ENCODE data around the gene EPOP. TPM values are rescaled to one million over a fixed set of nuclear protein-coding genes. Genes with fewer than 3 reads are reported as not detected.

The EPOP gene
- total RNA-seq, 4 donors from 2014 or later = 1.8 to 3.2 (median 2.8) TPM

DNA sequence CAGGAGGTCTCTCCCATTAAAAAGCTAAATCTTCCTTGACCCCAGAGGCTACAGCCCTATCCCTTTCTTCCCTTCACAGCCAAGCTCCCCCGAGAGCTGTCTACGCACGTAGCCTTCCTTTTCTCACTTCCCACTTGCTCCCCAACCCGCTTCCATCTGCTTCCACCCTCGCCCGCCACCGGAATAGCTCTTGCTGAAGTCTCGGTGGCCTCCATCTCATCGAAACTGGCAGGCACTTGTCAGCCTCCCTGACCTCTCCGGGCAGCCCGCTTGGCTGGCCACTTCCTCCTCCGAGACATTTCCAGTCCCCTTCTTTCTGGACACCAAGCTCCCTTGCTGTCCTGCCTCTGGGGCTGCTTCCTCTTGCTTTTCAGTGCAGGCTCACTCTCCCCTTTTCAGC lies 10.7 kb upstream of the EPOP start:
- WGBS, 2 donors = 77 to 81% methylated on average over 12 of the region's 12 CpGs
- H3K4me1 ChIP-seq = no peaks in the 10 kb centered on the region
- no peaks in the 10 kb centered on the region for H3K27me3 ChIP-seq
- TF ChIP-seq, protein P1, sequence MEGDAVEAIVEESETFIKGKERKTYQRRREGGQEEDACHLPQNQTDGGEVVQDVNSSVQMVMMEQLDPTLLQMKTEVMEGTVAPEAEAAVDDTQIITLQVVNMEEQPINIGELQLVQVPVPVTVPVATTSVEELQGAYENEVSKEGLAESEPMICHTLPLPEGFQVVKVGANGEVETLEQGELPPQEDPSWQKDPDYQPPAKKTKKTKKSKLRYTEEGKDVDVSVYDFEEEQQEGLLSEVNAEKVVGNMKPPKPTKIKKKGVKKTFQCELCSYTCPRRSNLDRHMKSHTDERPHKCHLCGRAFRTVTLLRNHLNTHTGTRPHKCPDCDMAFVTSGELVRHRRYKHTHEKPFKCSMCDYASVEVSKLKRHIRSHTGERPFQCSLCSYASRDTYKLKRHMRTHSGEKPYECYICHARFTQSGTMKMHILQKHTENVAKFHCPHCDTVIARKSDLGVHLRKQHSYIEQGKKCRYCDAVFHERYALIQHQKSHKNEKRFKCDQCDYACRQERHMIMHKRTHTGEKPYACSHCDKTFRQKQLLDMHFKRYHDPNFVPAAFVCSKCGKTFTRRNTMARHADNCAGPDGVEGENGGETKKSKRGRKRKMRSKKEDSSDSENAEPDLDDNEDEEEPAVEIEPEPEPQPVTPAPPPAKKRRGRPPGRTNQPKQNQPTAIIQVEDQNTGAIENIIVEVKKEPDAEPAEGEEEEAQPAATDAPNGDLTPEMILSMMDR (IDR thresholded peaks at IDR 0.05) = no peak
- no peaks in the 10 kb centered on the region for H3K9me3 ChIP-seq
- intact Hi-C loops (cut with DNase I) = no loop called here
- no peak overlapping the region for H3K4me3 ChIP-seq
- H3K27ac ChIP-seq = no peak overlapping the region
- no peak for DNase-seq
- no peaks in the 10 kb centered on the region for H3K36me3 ChIP-seq

DNA sequence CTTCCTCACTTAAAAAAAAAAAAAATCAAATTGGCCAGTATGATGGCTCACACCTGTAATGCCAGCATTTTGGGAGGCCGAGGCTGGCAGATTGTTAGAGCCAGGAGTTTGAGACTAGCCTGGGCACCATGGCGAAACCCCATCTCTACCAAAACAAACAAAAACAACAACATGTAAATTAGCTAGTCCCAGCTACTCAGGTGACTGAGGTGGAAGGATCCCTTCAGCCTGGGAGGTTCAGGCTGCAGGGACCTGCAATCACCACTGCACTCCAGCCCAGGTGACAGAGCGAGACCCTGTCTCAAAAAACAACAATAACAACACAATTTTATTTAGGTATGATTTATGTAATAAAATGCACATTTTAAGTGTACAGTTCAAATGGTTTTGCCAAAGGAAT lies 6.3 kb upstream of the EPOP start:
- peaks cover 0 to 2% (median 0%) of the 10 kb centered on the region in 4 donors for H3K27me3 ChIP-seq
- intact Hi-C loops (cut with DNase I) = no loop called here
- H3K4me3 ChIP-seq = no peak overlapping the region
- no peak for DNase-seq
- TF ChIP-seq, protein P1 (IDR thresholded peaks at IDR 0.05) = no peak
- TF ChIP-seq POLR2A (IDR thresholded peaks at IDR 0.05) = no peak
- H3K27ac ChIP-seq = no peak overlapping the region
- H3K9me3 ChIP-seq = no peaks in the 10 kb centered on the region
- no peaks in the 10 kb centered on the region for H3K36me3 ChIP-seq
- 81 to 84% methylated on average over 3 of the region's 3 CpGs for whole genome bisulfite sequencing, 2 donors
- peaks cover 3 to 17% (median 3%) of the 10 kb centered on the region in 3 donors for H3K4me1 ChIP-seq

DNA sequence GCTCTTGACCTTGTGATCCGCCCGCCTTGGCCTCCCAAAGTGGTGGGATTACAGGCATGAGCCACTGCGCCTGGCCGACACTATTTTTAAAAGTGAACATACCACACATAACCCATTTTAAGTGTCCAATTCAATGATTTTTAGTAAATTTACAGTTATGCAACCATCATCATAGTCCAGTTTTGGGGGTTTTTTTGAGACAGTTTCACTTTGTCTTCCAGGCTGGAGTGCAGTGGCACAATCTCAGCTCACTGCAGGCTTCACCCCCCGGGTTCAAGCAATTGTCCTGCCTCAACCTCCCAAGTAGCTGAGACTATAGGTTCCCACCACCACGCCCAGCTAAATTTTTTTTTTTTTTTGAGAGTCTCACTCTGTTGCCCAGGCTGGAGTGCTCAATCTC lies 3.1 kb upstream of the EPOP start:
- no peaks in the 10 kb centered on the region for H3K9me3 ChIP-seq
- no peak for DNase-seq
- TF ChIP-seq, protein P1 (IDR thresholded peaks at IDR 0.05) = no peak
- TF ChIP-seq POLR2A (IDR thresholded peaks at IDR 0.05) = no peak
- H3K4me3 ChIP-seq = no peak overlapping the region
- H3K36me3 ChIP-seq = no peaks in the 10 kb centered on the region
- peaks cover 0 to 34% (median 3%) of the 10 kb centered on the region in 4 donors for H3K27me3 ChIP-seq
- 85 to 88% methylated on average over 6 of the region's 6 CpGs for WGBS, 2 donors
- no peak overlapping the region for H3K27ac ChIP-seq
- intact Hi-C loops (cut with DNase I) = loop anchor here (2.0 kb wide), 1 partner anchor 57 kb away; no protein-coding TSS in a partner anchor
- peaks cover 15 to 45% (median 26%) of the 10 kb centered on the region in 3 donors for H3K4me1 ChIP-seq

DNA sequence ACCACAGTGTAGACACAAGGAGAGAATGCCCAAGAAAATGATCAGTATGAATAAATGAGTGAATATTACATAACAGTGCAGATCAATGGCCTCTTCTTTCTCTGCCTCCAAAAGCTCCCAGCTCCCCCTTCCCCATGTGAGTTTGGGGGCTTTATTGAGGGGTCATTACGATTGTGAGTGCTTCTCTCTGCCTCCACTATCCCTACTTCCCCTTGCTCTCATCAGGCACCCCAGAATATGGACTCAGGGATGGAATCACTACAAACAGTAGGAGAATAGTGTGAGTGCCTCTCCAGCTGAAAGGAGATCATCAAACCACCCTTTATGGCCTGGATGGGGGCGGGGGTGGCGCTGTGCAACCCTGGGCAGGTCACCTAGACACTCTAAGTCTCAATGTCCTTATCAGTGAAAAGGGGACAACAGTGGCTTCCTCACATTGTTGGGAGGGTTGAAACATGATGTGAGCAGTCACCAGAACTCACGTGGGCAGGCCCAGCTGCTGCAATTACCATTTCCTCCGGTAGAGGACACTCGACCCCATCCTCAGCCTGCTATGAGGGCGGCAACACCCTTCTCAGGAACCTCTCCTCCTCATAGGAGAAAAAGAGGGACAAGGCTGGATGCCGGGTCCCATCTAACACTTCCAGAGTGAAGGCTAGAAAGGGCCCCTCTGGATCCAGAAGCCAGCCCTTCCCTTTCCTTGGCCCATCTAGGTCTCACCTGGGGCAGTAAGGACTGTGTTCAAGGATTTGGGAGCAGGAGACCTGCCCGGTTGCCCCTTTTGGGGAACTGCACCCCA lies 2.1 kb upstream of the EPOP start:
- peak; percentile 32 for DNase-seq
- H3K4me1 ChIP-seq = peaks cover 15 to 52% (median 26%) of the 10 kb centered on the region in 3 donors
- no peak for TF ChIP-seq POLR2A (IDR thresholded peaks at IDR 0.05)
- TF ChIP-seq, protein P1 (IDR thresholded peaks at IDR 0.05) = peak; percentile 91 to 99 (median 96)
- no peak overlapping the region for H3K4me3 ChIP-seq
- WGBS, 2 donors = 0 to 14% methylated on average over 2 to 3 of the region's 9 CpGs
- peaks cover 0 to 43% (median 10%) of the 10 kb centered on the region in 4 donors for H3K27me3 ChIP-seq
- intact Hi-C loops (cut with DNase I) = loop anchor here (2.0 kb wide), 1 partner anchor 58 kb away; no protein-coding TSS in a partner anchor
- no peaks in the 10 kb centered on the region for H3K36me3 ChIP-seq
- H3K27ac ChIP-seq = no peak overlapping the region
- H3K9me3 ChIP-seq = no peaks in the 10 kb centered on the region

DNA sequence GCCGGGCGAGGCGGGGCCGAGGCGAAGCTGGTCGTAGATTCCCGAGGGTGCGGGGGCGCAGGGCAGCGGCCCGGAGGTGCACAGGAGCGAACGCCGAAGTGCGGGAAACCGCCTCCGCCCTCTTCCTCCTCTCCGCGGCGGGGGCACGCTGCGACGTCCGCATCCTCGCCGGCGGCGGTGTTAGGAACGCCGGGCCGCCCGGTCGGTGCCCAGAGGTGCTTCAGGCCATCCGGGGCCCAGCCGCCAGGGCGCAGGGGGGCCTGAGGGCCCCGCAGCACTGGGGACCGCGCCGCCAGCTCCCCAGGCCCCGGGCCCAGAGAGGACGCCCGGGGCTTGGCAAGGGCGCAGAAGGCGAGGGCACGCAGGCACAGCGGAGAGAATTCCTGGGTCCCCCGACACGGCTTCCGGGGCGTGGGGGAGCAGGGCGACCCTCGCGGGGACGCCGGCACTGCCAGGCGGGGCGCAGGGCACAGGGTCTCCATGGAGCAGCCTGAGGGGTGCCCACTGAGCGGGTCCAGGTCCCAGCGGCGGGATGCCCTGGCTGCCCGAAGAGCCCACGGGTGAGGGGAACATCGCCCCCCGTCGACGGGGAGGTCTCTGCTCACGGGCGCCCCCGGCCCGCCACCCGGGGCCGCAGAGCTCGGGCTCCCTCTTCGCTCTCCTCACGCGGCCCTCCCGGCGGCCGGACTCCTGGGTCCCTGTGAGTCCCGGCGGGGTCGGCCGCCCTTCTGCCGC lies 576 bp downstream of the EPOP start:
- no CpG with 5 or more reads among the region's 85 CpGs for WGBS, 2 donors
- Histone ChIP-seq H3K27me3 (peaks cover 0 to 71% (median 13%) of the 10 kb centered on the region in 4 donors), H3K9me3 (no peaks in the 10 kb centered on the region), H3K4me3 (peak overlapping the region; percentile 53 to 76 (median 64)), H3K4me1 (peaks cover 15 to 59% (median 26%) of the 10 kb centered on the region in 3 donors), H3K27ac (peak overlapping the region in 3 of 4 donors; percentile 43 to 65 (median 58)), H3K36me3 (no peaks in the 10 kb centered on the region)
- no peak for TF ChIP-seq POLR2A (IDR thresholded peaks at IDR 0.05)
- TF ChIP-seq, protein P1 (IDR thresholded peaks at IDR 0.05) = peak in 1 of 6 experiments; percentile 8
- intact Hi-C loops (cut with DNase I) = loop anchor here (2.0 kb wide), 1 partner anchor 31 kb away; the partner anchor contains the start of gene MLLT6
- DNase-seq = no peak
